Progenitor cell of endocrine pancreas (in vitro differentiated cells): Measurements from ENCODE around the gene NOC4L. TPM values are rescaled to one million over a fixed set of nuclear protein-coding genes. Genes with fewer than 3 reads are reported as not detected.
"Not testable (repeated sequence)": the region's sequence is repeated elsewhere in the genome, so short reads cannot be mapped to it uniquely, and the experiment has no call there.

ENCODE experiments used
- DNase-seq: peaks from one replicate; pipeline ENCODE4 v3.0.0; 2021; ENCODE audit warnings: low spot score; ENCODE audit not compliant: unreplicated experiment
- H3K27ac Mint-ChIP-seq: 2 replicates; pipeline ENCODE4 v1.8.0; 2021; ENCODE audit warnings: mild to moderate bottlenecking, moderate library complexity, mixed read lengths
- H3K27me3 Mint-ChIP-seq: 2 replicates; pipeline ENCODE4 v1.8.0; 2021; ENCODE audit warnings: mixed read lengths
- H3K36me3 Mint-ChIP-seq: 2 replicates; pipeline ENCODE4 v1.8.0; 2022; ENCODE audit warnings: mixed read lengths; ENCODE audit not compliant: insufficient read depth
- H3K4me1 Mint-ChIP-seq: 2 replicates; pipeline ENCODE4 v1.8.0; 2021; ENCODE audit warnings: low read depth, mixed read lengths
- H3K4me3 Mint-ChIP-seq: 2 replicates; pipeline ENCODE4 v1.8.0; 2021; ENCODE audit warnings: low read depth, mild to moderate bottlenecking, moderate library complexity, mixed read lengths
- H3K9me3 Mint-ChIP-seq: 2 replicates; pipeline ENCODE4 v1.8.0; 2021; ENCODE audit warnings: low read depth, mixed read lengths
- total RNA-seq: library from RNA; stranded (reverse); gene quantifications from 2 replicates; pipeline ENCODE4 v1.2.1, GENCODE V29; 2021
- TF ChIP-seq, protein P1 (sequence below): fragments of 200-600 bp; sonication (generic); IDR thresholded peaks from one replicate; pipeline ENCODE4 v1.5.0; 2021; ENCODE audit warnings: antibody characterized with exemption, mild to moderate bottlenecking; ENCODE audit not compliant: unreplicated experiment

Gene NOC4L
- total RNA-seq, 1 donor from 2014 or later: 27.0 TPM

GRCh38 chr12:132131229-132131628 lies 13.0 kb upstream of the NOC4L start:
- no peak for DNase-seq
- H3K27me3 Mint-ChIP-seq: peaks cover under 1% of the 10 kb centered on the region
- peaks cover 9% of the 10 kb centered on the region for H3K9me3 Mint-ChIP-seq
- peaks cover 36% of the 10 kb centered on the region for H3K36me3 Mint-ChIP-seq
- no peak overlapping the region for H3K4me3 Mint-ChIP-seq
- TF ChIP-seq, protein P1, sequence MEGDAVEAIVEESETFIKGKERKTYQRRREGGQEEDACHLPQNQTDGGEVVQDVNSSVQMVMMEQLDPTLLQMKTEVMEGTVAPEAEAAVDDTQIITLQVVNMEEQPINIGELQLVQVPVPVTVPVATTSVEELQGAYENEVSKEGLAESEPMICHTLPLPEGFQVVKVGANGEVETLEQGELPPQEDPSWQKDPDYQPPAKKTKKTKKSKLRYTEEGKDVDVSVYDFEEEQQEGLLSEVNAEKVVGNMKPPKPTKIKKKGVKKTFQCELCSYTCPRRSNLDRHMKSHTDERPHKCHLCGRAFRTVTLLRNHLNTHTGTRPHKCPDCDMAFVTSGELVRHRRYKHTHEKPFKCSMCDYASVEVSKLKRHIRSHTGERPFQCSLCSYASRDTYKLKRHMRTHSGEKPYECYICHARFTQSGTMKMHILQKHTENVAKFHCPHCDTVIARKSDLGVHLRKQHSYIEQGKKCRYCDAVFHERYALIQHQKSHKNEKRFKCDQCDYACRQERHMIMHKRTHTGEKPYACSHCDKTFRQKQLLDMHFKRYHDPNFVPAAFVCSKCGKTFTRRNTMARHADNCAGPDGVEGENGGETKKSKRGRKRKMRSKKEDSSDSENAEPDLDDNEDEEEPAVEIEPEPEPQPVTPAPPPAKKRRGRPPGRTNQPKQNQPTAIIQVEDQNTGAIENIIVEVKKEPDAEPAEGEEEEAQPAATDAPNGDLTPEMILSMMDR: no peak
- H3K4me1 Mint-ChIP-seq: peaks cover under 1% of the 10 kb centered on the region
- no peak overlapping the region for H3K27ac Mint-ChIP-seq

GRCh38 chr12:132131952-132132351 lies 12.3 kb upstream of the NOC4L start:
- DNase-seq: no peak
- H3K4me1 Mint-ChIP-seq: peaks cover 2% of the 10 kb centered on the region
- H3K36me3 Mint-ChIP-seq: peaks cover 30% of the 10 kb centered on the region
- no peak overlapping the region for H3K4me3 Mint-ChIP-seq
- peaks cover 5% of the 10 kb centered on the region for H3K27me3 Mint-ChIP-seq
- peaks cover 9% of the 10 kb centered on the region for H3K9me3 Mint-ChIP-seq
- TF ChIP-seq, protein P1: no peak
- no peak overlapping the region for H3K27ac Mint-ChIP-seq

GRCh38 chr12:132132609-132133430 lies 11.4 kb upstream of the NOC4L start:
- Mint-ChIP-seq H3K4me3 (no peak overlapping the region), H3K4me1 (peaks cover 2% of the 10 kb centered on the region), H3K27ac (no peak overlapping the region), H3K9me3 (peaks cover 8% of the 10 kb centered on the region), H3K36me3 (peaks cover 24% of the 10 kb centered on the region), H3K27me3 (peaks cover 11% of the 10 kb centered on the region)
- no peak for DNase-seq
- TF ChIP-seq, protein P1: no peak

DNA sequence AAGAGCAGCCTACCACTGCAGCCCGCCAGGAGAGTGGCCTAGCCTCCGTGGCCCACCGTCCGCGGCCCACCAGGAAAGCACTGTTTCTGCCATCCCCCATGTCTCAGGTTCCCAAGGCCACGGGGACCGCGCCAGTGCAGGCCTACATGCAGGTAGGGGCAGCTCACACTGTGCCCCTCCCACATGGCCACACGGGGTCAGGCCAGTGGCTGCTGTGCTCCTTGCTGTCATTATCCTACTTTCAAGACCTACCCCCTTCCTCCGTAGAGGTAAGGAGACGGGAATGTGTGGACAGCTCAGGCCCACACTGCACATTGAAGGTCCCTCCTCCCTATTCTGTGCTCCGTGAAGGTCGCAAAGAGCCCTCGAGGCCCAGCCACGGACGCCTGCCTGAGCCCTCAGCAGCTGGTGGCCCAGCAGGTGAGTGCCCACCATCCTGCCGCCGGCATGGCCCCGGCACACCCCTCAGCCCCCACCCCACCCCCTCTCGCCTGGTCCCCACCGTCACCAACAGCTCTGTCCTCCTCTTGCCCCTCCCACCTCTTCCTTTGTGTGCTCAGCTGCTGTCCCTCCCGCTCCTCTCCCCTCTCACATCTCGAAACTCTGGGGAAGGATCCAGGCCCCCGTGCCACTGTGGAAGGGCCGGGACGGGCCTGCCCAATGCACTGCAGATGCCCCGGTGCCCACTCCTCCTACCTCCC lies 10.2 kb upstream of the NOC4L start:
- peaks cover 2% of the 10 kb centered on the region for H3K4me1 Mint-ChIP-seq
- peaks cover 12% of the 10 kb centered on the region for H3K36me3 Mint-ChIP-seq
- H3K9me3 Mint-ChIP-seq: no peaks in the 10 kb centered on the region
- H3K27ac Mint-ChIP-seq: peak overlapping the region; percentile 2
- H3K4me3 Mint-ChIP-seq: no peak overlapping the region
- no peak for DNase-seq
- H3K27me3 Mint-ChIP-seq: peaks cover 13% of the 10 kb centered on the region
- TF ChIP-seq, protein P1: peak; percentile 27

- H3K27ac Mint-ChIP-seq, H3K9me3 Mint-ChIP-seq, H3K4me1 Mint-ChIP-seq, H3K4me3 Mint-ChIP-seq, DNase-seq: not testable (repeated sequence)
- peaks cover 13% of the 10 kb centered on the region for H3K27me3 Mint-ChIP-seq
- peaks cover 11% of the 10 kb centered on the region for H3K36me3 Mint-ChIP-seq
These were observed 9.5 kb upstream of the NOC4L start for GRCh38 chr12:132134653-132135183.

- not testable (repeated sequence) for H3K4me3 Mint-ChIP-seq, H3K9me3 Mint-ChIP-seq
These were observed 8.0 kb upstream of the NOC4L start for GRCh38 chr12:132136226-132136625.

More at GRCh38 chr12:132136226-132136625, 8.0 kb upstream of the NOC4L start:
- DNase-seq, H3K4me1 Mint-ChIP-seq, H3K36me3 Mint-ChIP-seq: not testable (repeated sequence)
- H3K27ac Mint-ChIP-seq: peak overlapping the region; percentile 81
- H3K27me3 Mint-ChIP-seq: peaks cover 13% of the 10 kb centered on the region
